ENCODE results near the gene GRB10. TPM values are rescaled to one million over a fixed set of nuclear protein-coding genes. Genes with fewer than 3 reads are reported as not detected.

GRB10 gene
- total and polyA plus RNA-seq, 4 donors = 10.7 to 53.1 (median 17.5) TPM

GRCh38 chr7:50679218-50680007 lies 103.3 kb downstream of the GRB10 start:
- H3K9me3 ChIP-seq (ENCODE audit: control insufficient read depth in 4 of 4, low read length in 3 of 4) = no peaks in the 10 kb centered on the region
- peaks cover 0 to 2% (median under 1%) of the 10 kb centered on the region in 4 donors for H3K36me3 ChIP-seq (ENCODE audit: control insufficient read depth in 4 of 4, insufficient read depth in 3 of 4, low read depth in 1 of 4, low read length in 3 of 4)
- H3K4me3 ChIP-seq (ENCODE audit: low read depth in 1 of 3, low read length in 3 of 3) = no peak overlapping the region
- no peak for DNase-seq (ENCODE audit: low spot score)
- H3K9ac ChIP-seq (ENCODE audit: low read depth in 1 of 2, low read length in 2 of 2) = peak overlapping the region; percentile 2 to 27
- WGBS = 24% methylated on average over 7 of the region's 7 CpGs
- peak overlapping the region; percentile 91 to 93 for H3K27ac ChIP-seq (ENCODE audit: low read depth in 1 of 2, low read length in 2 of 2)
- peaks cover 20 to 71% (median 66%) of the 10 kb centered on the region in 4 donors for H3K4me1 ChIP-seq (ENCODE audit: control insufficient read depth in 4 of 4, insufficient read depth in 4 of 4, low read length in 3 of 4)
- peak; percentile 43 for TF ChIP-seq SP1 (IDR thresholded peaks at IDR 0.05)
- no peak for TF ChIP-seq GABPA (IDR thresholded peaks at IDR 0.05 in 1 of 2, conservative IDR thresholded peaks at IDR 0.05 in 1 of 2)
- no peak for TF ChIP-seq NR2F2 (IDR thresholded peaks at IDR 0.05)
- no peak for TF ChIP-seq YY1 (IDR thresholded peaks at IDR 0.05)
- TF ChIP-seq ATF3 (IDR thresholded peaks at IDR 0.05) = no peak
- no peak for TF ChIP-seq TAF1 (conservative IDR thresholded peaks at IDR 0.05)
- peak in 1 of 2 donors; percentile 50 for TF ChIP-seq EGR1 (IDR thresholded peaks at IDR 0.05; ENCODE audit: low read depth in 2 of 2)
- peak; percentile 71 to 86 for TF ChIP-seq HNF4A (conservative IDR thresholded peaks at IDR 0.05)
- TF ChIP-seq FOXA2 (IDR thresholded peaks at IDR 0.05) = no peak
- no peak for TF ChIP-seq HNF4G (IDR thresholded peaks at IDR 0.05)
- peak; percentile 85 to 87 for TF ChIP-seq RAD21 (IDR thresholded peaks at IDR 0.05)
- no peak for TF ChIP-seq JUND (IDR thresholded peaks at IDR 0.05)
- peak; percentile 2 to 76 for TF ChIP-seq RXRA (IDR thresholded peaks at IDR 0.05)
- TF ChIP-seq ZBTB33 (IDR thresholded peaks at IDR 0.05) = no peak
- TF ChIP-seq, protein P1, sequence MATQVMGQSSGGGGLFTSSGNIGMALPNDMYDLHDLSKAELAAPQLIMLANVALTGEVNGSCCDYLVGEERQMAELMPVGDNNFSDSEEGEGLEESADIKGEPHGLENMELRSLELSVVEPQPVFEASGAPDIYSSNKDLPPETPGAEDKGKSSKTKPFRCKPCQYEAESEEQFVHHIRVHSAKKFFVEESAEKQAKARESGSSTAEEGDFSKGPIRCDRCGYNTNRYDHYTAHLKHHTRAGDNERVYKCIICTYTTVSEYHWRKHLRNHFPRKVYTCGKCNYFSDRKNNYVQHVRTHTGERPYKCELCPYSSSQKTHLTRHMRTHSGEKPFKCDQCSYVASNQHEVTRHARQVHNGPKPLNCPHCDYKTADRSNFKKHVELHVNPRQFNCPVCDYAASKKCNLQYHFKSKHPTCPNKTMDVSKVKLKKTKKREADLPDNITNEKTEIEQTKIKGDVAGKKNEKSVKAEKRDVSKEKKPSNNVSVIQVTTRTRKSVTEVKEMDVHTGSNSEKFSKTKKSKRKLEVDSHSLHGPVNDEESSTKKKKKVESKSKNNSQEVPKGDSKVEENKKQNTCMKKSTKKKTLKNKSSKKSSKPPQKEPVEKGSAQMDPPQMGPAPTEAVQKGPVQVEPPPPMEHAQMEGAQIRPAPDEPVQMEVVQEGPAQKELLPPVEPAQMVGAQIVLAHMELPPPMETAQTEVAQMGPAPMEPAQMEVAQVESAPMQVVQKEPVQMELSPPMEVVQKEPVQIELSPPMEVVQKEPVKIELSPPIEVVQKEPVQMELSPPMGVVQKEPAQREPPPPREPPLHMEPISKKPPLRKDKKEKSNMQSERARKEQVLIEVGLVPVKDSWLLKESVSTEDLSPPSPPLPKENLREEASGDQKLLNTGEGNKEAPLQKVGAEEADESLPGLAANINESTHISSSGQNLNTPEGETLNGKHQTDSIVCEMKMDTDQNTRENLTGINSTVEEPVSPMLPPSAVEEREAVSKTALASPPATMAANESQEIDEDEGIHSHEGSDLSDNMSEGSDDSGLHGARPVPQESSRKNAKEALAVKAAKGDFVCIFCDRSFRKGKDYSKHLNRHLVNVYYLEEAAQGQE (IDR thresholded peaks at IDR 0.05) = peak; percentile 59
- TF ChIP-seq FOXA1 (IDR thresholded peaks at IDR 0.05) = no peak
- TF ChIP-seq MAX (IDR thresholded peaks at IDR 0.05) = peak; percentile 58
- TF ChIP-seq, protein P2, sequence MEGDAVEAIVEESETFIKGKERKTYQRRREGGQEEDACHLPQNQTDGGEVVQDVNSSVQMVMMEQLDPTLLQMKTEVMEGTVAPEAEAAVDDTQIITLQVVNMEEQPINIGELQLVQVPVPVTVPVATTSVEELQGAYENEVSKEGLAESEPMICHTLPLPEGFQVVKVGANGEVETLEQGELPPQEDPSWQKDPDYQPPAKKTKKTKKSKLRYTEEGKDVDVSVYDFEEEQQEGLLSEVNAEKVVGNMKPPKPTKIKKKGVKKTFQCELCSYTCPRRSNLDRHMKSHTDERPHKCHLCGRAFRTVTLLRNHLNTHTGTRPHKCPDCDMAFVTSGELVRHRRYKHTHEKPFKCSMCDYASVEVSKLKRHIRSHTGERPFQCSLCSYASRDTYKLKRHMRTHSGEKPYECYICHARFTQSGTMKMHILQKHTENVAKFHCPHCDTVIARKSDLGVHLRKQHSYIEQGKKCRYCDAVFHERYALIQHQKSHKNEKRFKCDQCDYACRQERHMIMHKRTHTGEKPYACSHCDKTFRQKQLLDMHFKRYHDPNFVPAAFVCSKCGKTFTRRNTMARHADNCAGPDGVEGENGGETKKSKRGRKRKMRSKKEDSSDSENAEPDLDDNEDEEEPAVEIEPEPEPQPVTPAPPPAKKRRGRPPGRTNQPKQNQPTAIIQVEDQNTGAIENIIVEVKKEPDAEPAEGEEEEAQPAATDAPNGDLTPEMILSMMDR (IDR thresholded peaks at IDR 0.05; ENCODE audit: low read depth, low read length, missing input control) = peak; percentile 56
- H3K27me3 ChIP-seq (ENCODE audit: control insufficient read depth in 4 of 4, insufficient read depth in 4 of 4, low read length in 3 of 4) = no peaks in the 10 kb centered on the region
